HepG2 (cell line): Measurements from ENCODE around the gene ZNF726. TPM values are rescaled to one million over a fixed set of nuclear protein-coding genes. Genes with fewer than 3 reads are reported as not detected.
"Not testable (repeated sequence)": the region's sequence is repeated elsewhere in the genome, so short reads cannot be mapped to it uniquely, and the experiment has no call there.

Experiments
- ATAC-seq: fragments of 200-7000 bp; cut with Tn5 transposase; 3 replicates; pipeline ENCODE4 v1.9.1; 2020; ENCODE audit warnings: mild to moderate bottlenecking, moderate library complexity
- BruUV-seq: library from RNA; stranded (reverse); fragments of 400-500 nt; replicated peaks from 2 replicates; lab custom pipeline; 2021; lab: Mats Ljungman, UMichigan
- CTCF ChIA-PET: fragments of 300-600 bp; formaldehyde crosslinking; extraction: SDS; loops from one replicate; lab custom pipeline; 2021; ENCODE audit warnings: low total read pairs, inconsistent platforms, low intra/inter-chr PET ratio; lab: Yijun Ruan, JAX
- POLR2A ChIA-PET: fragments of 350-600 bp; sonication (Branson Sonifier 250); formaldehyde crosslinking; loops from one replicate; lab custom pipeline; 2020; ENCODE audit warnings: antibody characterized with exemption, inconsistent platforms; lab: Yijun Ruan, JAX
- DNase-seq: peaks from one replicate; pipeline ENCODE4 v3.0.0-alpha.2; 2015; ENCODE audit warnings: low spot score
- FAIRE-seq: peaks from 3 replicates; lab custom pipeline; 2011; peaks lifted over from hg19 to GRCh38; lab: Jason Lieb, UNC
- H2AFZ ChIP-seq: one replicate; pipeline ENCODE4 v1.6.1; 2011; ENCODE audit warnings: low read length, inconsistent platforms
- H3K27ac ChIP-seq: fragments of 300-600 bp; 3 replicates; pipeline ENCODE4 v1.8.0; 2011; ENCODE audit warnings: mixed run types, mild to moderate bottlenecking, mixed read lengths, low read length, inconsistent platforms; ENCODE audit not compliant: insufficient read depth; ENCODE audit errors: extremely low read length
- H3K27me3 ChIP-seq, 2 experiments: fragments of 200-600 bp in 1 of 2; 2 replicates in 1 of 2; 3 replicates in 1 of 2; pipeline versions ENCODE4 v1.6.0 to v1.8.0; 2011; ENCODE audit warnings: low read length in 2 of 2, mild to moderate bottlenecking in 2 of 2, moderate library complexity in 2 of 2, inconsistent platforms in 1 of 2; ENCODE audit not compliant: insufficient read depth in 2 of 2, control insufficient read depth in 1 of 2
- H3K36me3 ChIP-seq, 2 experiments: fragments of 200-600 bp in 1 of 2; replicated peaks in 1 of 2; 2 replicates in 1 of 2; 3 replicates in 1 of 2; pipeline versions ENCODE4 v1.5.1 to v1.8.0; 2011; ENCODE audit warnings: low read length in 2 of 2, inconsistent platforms in 1 of 2; ENCODE audit not compliant: insufficient read depth in 2 of 2, control insufficient read depth in 1 of 2
- H3K4me1 ChIP-seq: 2 replicates; pipeline ENCODE4 v1.5.1; 2012; ENCODE audit warnings: low read length, inconsistent platforms; ENCODE audit not compliant: insufficient read depth
- H3K4me2 ChIP-seq: 2 replicates; pipeline ENCODE4 v1.6.0; 2011; ENCODE audit warnings: low read depth, low read length, inconsistent platforms
- H3K4me3 ChIP-seq, 3 experiments: fragments of 200-600 bp in 1 of 3; sonication (generic), shearing (Covaris generic) in 1 of 3; replicated peaks in 1 of 3; 2 replicates each; pipeline ENCODE4 v1.5.1; 2011 to 2016; ENCODE audit warnings: low read length in 3 of 3, inconsistent platforms in 2 of 3, low read depth in 2 of 3, mild to moderate bottlenecking in 2 of 3, control low read depth in 1 of 3, mixed read lengths in 1 of 3; ENCODE audit not compliant: insufficient read depth in 1 of 3
- H3K79me2 ChIP-seq: one replicate; pipeline ENCODE4 v1.6.1; 2011; ENCODE audit warnings: low read length, inconsistent platforms; ENCODE audit not compliant: insufficient read depth
- H3K9ac ChIP-seq: 2 replicates; pipeline ENCODE4 v1.6.0; 2011; ENCODE audit warnings: mild to moderate bottlenecking, low read depth, low read length, inconsistent platforms; ENCODE audit not compliant: insufficient read depth
- H3K9me3 ChIP-seq: 2 replicates; pipeline ENCODE4 v1.5.1; 2012; ENCODE audit warnings: mild to moderate bottlenecking, low read length
- H4K20me1 ChIP-seq: 2 replicates; pipeline ENCODE4 v1.6.0; 2011; ENCODE audit warnings: inconsistent platforms, mild to moderate bottlenecking, low read length, moderate library complexity; ENCODE audit not compliant: insufficient read depth
- CBX5 ChIP-seq: sonication (generic); formaldehyde crosslinking; IDR thresholded peaks from 2 replicates; pipeline ENCODE4 v1.4.0; 2020; ENCODE audit warnings: missing genetic modification reagents, borderline replicate concordance
- CEBPZ ChIP-seq: IDR thresholded peaks from 2 replicates; pipeline ENCODE4 v1.6.1; 2012; ENCODE audit warnings: low read length, improper control_type of control experiment
- SOX5 ChIP-seq: IDR thresholded peaks from 2 replicates; pipeline ENCODE4 v1.6.1; 2016; ENCODE audit warnings: borderline replicate concordance
- SOX6 ChIP-seq, 2 experiments: fragments of 450-650 bp in 1 of 2; sonication (generic) in 1 of 2; formaldehyde crosslinking in 1 of 2; IDR thresholded peaks; 2 replicates each; pipeline versions ENCODE4 v1.4.0 to v1.6.1; 2017 to 2020; ENCODE audit warnings: antibody characterized with exemption in 1 of 2, mild to moderate bottlenecking in 1 of 2, missing genetic modification reagents in 1 of 2
- ZFP91 ChIP-seq: sonication (generic); formaldehyde crosslinking; IDR thresholded peaks from 2 replicates; pipeline ENCODE4 v1.9.0; 2022; ENCODE audit warnings: missing genetic modification reagents, mild to moderate bottlenecking, borderline replicate concordance
- WGBS: methylation state at CpG from one replicate; pipeline ENCODE4 v1.1.6; 2017; ENCODE audit warnings: low lambda C conversion rate; 5-methylcytosine and 5-hydroxymethylcytosine counted together
- in situ Hi-C: cut with HindIII; loops from 2 replicates; pipeline ENCODE4 v1.10.0; 2017; ENCODE audit warnings: low pct_unique_long_range_greater_than_20kb; ENCODE audit not compliant: extremely low pct_ligation_motif_present
- intact Hi-C: fragments of 100-400 bp; cut with micrococcal nuclease; formaldehyde crosslinking; loops from one replicate; pipeline ENCODE4 v1.10.0; 2022; ENCODE audit not compliant: unreplicated experiment
- polyA plus RNA-seq, 8 experiments: library from polyadenylated mRNA; depleted of rRNA in 3 of 8; stranded (reverse) in 7 of 8; unstranded in 1 of 8; fragments of >200 nt; fragmentation: Illumina TruSeq in 4 of 8; extraction: Trizol in 4 of 8; gene quantifications; 2 replicates each; pipeline versions ENCODE4 v1.2.1 to v1.2.3, GENCODE V29; 2011 to 2016; ENCODE audit warnings: low read depth in 4 of 8, missing spikeins in 1 of 8, mixed read lengths in 1 of 8; ENCODE audit not compliant: insufficient read depth in 1 of 8
- total RNA-seq, 5 experiments: library from RNA; depleted of rRNA; stranded (reverse); fragments of >200 nt; fragmentation: Illumina TruSeq; extraction: Trizol; gene quantifications; 2 replicates each; pipeline ENCODE4 v1.2.3, GENCODE V29; 2016; ENCODE audit warnings: low read depth in 1 of 5

Gene ZNF726
- total and polyA plus RNA-seq, 2 of the 13 experiments (the other 11 are each of a cell fraction or from before 2014, with no cell fraction given): not detected

DNA sequence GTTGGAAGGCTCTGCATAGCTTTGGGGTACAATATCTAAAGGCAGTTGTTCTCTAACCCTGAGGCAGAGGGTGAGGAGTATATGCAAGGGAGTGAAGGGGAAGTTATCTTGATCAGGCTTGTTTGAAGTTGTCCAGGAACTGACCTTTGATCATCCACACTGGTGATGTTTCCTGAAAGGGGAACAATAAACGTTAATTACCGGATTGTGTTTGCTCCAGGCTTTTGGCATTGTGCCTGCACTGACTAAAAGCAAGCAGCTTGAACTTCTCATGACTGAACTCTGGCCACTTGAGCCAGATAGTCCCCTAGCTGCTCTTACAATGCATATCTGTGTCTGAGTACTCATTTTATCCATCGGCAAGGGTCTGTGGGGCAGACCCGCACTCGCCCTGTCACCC is 27.0 kb upstream of the ZNF726 start (continued):
- TF ChIP-seq SOX5 (CRISPR knock-in tag) (peak; percentile 81), CBX5 (CRISPR knock-in tag) (peak; percentile 76), SOX6 (IDR thresholded peaks at IDR 0.05) (no peak), SOX6 (CRISPR knock-in tag; IDR thresholded peaks at IDR 0.05) (peak; percentile 80), ZFP91 (CRISPR knock-in tag) (no peak), CEBPZ (peak; percentile 15; the same call in 1 of the 2 replicates)

DNA sequence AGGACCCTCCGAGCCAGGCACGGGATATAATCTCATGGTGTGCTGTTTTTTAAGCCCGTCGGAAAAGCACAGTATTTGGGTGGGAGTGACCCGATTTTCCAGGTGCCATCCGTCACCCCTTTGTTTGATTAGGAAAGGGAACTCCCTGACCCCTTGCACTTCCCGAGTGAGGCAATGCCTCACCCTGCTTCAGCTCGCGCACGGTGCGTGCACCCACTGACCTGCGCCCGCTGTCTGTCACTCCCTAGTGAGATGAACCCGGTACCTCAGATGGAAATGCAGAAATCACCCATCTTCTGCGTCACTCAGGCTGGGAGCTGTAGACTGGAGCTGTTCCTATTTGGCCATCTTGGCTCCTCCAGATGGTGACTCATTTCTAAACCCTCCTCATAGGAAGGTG is 18.6 kb upstream of the ZNF726 start:
- H3K27me3 ChIP-seq, H3K27ac ChIP-seq, ATAC-seq, H2AFZ ChIP-seq, FAIRE-seq, H3K4me1 ChIP-seq, H3K4me2 ChIP-seq, BruUV-seq, H3K4me3 ChIP-seq, POLR2A ChIA-PET, H3K79me2 ChIP-seq, DNase-seq, H4K20me1 ChIP-seq, intact Hi-C loops, H3K9ac ChIP-seq, H3K36me3 ChIP-seq, CTCF ChIA-PET: not testable (repeated sequence)
- in situ Hi-C loops: loop anchor here (5.0 kb wide), 1 partner anchor 109 kb away; no protein-coding TSS in a partner anchor
- H3K9me3 ChIP-seq: peaks cover 53% of the 10 kb centered on the region
- 0% methylated on average over 1 of the region's 15 CpGs for WGBS
